ENCODE results near the gene ABI3. TPM values are rescaled to one million over a fixed set of nuclear protein-coding genes. Genes with fewer than 3 reads are reported as not detected.
"Not testable (repeated sequence)": the region's sequence is repeated elsewhere in the genome, so short reads cannot be mapped to it uniquely, and the experiment has no call there.

ABI3 gene, protein sequence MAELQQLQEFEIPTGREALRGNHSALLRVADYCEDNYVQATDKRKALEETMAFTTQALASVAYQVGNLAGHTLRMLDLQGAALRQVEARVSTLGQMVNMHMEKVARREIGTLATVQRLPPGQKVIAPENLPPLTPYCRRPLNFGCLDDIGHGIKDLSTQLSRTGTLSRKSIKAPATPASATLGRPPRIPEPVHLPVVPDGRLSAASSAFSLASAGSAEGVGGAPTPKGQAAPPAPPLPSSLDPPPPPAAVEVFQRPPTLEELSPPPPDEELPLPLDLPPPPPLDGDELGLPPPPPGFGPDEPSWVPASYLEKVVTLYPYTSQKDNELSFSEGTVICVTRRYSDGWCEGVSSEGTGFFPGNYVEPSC
- 6.0 TPM for total RNA-seq
- long read RNA-seq, partial matches to known transcripts, result 0 of 4 reads
- long read RNA-seq, other reads (novel, unspliced or antisense), result 1 of 4 reads

- intact Hi-C loops (cut with DNase I), result no loop called here
- no peak for DNase-seq (ENCODE audit: low spot score)
Observed at GRCh38 chr17:49210158-49211029, at the start of gene ABI3, which contains the start of gene GNGT2. ABI3 (plus strand) TSS chr17:49210707; CDS start chr17:49210725, 18 bp downstream. GNGT2 (minus strand) TSS chr17:49210574; CDS start chr17:49207422, 3,152 bp downstream.

DNA sequence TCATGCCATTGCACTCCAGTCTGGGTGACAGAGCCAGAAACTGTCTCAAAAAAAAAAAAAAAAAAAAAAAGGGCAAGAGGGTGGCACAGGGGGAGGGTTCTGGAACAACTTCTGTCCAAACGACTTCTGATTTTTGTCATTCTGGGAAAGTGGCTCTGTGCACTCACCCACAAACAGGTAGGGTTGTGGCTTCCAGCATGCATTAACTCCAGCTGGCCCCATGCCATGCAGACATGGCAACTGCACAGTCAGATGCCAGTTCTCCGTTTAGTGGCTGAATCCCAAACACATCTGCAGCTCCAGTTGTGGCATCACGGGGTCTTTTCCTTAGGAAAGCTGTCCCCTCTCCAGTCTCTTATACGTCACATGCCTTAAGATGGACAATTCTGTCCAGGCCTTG, 47.6 kb upstream of the ABI3 start:
- intact Hi-C loops (cut with DNase I), result no loop called here
- DNase-seq (ENCODE audit: low spot score), result no peak

GRCh38 chr17:49165143-49165542, 45.4 kb upstream of the ABI3 start:
- intact Hi-C loops (cut with DNase I), result no loop called here
- no peak for DNase-seq (ENCODE audit: low spot score)

DNA sequence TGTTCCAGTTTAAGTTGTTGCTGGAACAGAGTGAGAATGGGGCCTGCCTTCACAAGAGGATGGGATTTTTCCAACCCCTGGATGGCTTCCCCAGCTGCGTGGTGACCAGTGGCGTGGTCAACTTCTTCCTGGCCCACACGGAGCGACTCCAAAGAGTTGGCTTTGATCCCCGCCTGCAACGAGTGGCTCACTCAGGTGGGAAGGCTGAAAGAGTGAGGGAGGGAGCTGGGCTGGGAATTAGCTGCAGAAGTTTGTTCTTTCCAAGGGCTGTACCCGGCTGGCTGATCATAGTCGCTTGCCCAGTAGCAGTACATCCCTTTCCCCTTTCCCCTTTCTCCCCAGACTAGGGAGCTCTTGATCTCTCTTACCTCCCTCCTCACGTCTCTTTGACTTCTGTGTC, 41.8 kb upstream of the ABI3 start:
- intact Hi-C loops (cut with DNase I), result no loop called here
- DNase-seq (ENCODE audit: low spot score), result no peak

GRCh38 chr17:49170216-49170615, 40.3 kb upstream of the ABI3 start:
- no peak for DNase-seq (ENCODE audit: low spot score)
- intact Hi-C loops (cut with DNase I), result no loop called here

- DNase-seq (ENCODE audit: low spot score); intact Hi-C loops (cut with DNase I): not testable (repeated sequence)
Observed at GRCh38 chr17:49170711-49171110, 39.8 kb upstream of the ABI3 start.

GRCh38 chr17:49175978-49176377, 34.5 kb upstream of the ABI3 start:
- DNase-seq (ENCODE audit: low spot score), result not testable (repeated sequence)
- intact Hi-C loops (cut with DNase I), result loop anchor here (5.0 kb wide), 1 partner anchor 116 kb away; no protein-coding TSS in a partner anchor

DNA sequence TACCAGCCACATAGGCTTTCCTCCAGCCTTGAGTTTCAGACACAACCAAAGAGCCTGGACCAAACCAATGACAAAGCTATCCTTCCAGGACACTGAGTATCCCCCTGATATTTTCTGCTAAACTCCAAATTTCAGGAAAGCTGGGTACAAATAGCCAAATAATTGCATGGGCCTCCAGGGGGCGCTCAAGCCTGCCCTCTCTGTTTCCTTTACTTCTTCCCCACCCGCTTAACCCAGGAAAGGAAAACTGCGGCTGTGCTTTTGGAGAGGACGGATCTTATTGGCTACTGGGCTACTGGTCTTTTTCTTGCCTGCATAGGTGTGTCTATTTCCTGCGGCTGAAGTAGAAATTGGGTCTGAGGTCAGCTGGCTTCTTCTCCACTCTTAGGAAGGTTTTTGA, 30.2 kb upstream of the ABI3 start:
- intact Hi-C loops (cut with DNase I), result loop anchor here (5.0 to 10.0 kb wide), 3 partner anchors 42 to 214 kb away; no protein-coding TSS in a partner anchor
- peak; percentile 81 for DNase-seq (ENCODE audit: low spot score)

DNA sequence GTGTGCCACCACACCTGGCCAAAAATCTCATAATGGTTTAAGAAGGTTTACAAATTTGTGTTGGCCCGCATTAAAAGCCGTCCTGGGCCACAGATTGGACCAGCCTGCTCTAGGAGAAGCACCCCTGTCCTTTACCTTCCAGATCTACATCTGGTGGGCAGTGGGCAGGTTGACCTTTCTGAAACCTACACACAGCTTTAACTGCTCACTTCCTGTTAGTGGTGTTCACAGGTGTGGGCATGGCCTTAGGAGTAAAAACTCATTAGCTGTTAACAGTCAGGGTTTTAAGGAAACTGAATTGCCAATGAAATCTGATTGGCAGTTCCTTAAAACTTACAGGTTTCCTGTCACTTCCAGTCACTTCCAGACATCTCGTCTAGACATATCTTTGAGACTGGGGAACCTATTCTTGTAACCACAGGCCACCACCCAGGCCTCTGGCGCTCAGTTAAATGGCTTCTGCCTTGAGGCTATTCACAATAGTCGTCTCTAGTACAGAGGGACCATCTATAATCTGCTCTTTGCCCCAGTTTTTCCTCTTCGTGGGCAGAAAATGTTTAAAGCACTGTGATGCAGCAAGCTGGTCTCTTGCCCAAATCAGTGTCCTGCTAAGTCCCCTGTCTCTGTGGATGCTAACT, 29.4 kb upstream of the ABI3 start:
- no peak for DNase-seq (ENCODE audit: low spot score)
- intact Hi-C loops (cut with DNase I), result loop anchor here (5.0 to 10.0 kb wide), 3 partner anchors 41 to 214 kb away; no protein-coding TSS in a partner anchor

DNA sequence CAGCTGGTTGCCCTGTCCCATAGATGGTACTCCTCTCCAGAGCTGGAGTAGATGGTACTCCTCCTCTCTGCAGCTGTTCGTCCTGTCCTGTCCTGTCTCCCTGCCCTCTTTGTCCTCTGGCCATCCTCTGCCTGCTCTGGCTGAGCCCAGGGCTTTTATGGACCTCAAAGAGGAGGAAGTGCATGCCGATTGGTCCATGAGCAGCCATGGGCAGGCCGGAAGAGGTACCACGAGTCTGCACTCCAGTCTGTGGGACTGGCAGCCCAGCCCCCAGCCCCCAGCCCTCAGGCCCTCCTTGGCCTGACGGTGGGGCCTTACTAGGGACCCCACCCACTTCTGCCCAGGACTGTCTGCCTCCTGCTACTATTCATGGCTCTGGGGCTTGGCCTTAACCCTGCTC, 27.2 kb upstream of the ABI3 start:
- no peak for DNase-seq (ENCODE audit: low spot score)
- intact Hi-C loops (cut with DNase I), result loop anchor here (5.0 to 10.0 kb wide), 3 partner anchors 39 to 211 kb away; no protein-coding TSS in a partner anchor

DNA sequence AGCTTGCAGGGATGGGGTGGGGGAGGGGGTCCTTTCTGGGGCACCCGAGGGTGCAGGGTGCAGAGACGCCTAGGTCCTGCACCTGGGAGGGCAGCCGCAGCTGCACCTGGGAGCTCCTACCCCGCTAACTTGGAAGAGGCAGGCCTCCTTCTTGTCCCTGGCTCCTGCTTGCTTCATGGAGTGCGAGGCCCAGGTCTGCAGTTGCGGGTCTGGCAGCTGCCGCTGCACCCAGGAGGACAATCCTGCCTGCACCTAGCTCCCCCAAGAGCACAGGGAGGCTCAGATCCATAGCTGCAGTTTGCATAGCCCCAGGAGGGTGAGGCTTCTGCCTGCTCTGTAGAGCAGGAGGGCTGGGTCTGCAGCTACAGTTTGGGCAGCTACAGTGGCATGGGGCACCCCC, 26.7 kb upstream of the ABI3 start:
- no peak for DNase-seq (ENCODE audit: low spot score)
- intact Hi-C loops (cut with DNase I), result loop anchor here (5.0 to 10.0 kb wide), 3 partner anchors 38 to 211 kb away; no protein-coding TSS in a partner anchor

DNA sequence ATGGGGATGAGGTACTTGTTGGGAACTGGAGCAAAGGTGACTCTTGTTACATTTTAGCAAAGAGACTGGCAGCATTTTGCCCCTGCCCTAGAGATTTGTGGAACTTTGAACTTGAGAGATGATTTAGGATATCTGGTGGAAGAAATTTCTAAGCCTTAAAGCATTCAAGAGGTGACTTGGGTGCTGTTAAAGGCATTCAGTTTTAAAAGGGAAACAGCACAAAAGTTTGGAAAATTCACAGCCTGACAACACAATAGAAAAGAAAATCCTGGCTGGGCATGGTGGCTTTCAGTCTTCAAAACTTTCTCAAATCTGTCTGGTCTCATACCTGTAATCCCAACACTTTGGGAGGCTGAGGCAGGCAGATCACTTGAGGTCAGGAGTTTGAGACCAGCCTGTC, 26.0 kb upstream of the ABI3 start:
- intact Hi-C loops (cut with DNase I), result loop anchor here (5.0 to 10.0 kb wide), 3 partner anchors 38 to 210 kb away; no protein-coding TSS in a partner anchor
- DNase-seq (ENCODE audit: low spot score), result not testable (repeated sequence)

DNA sequence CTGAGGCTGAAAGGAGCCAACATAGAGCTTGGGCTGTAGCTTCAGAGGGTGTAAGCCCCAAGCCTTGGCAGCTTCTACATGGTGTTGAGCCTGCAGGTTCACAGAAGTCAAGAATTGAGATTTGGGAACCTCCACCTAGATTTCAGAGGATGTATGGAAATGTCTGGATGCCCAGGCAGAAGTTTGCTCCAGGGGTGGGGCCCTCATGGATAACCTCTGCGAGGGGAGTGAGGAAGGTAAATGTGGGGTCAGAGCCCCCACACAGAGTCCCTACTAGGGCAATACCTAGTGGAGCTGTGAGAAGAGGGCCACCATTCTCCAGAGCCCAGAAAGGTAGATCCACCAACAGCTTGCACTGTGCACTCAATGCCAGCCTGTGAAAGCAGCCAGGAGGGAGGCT, 25.1 kb upstream of the ABI3 start:
- intact Hi-C loops (cut with DNase I), result loop anchor here (10.0 kb wide), 2 partner anchors 79 to 209 kb away; no protein-coding TSS in a partner anchor
- DNase-seq (ENCODE audit: low spot score), result not testable (repeated sequence)

DNA sequence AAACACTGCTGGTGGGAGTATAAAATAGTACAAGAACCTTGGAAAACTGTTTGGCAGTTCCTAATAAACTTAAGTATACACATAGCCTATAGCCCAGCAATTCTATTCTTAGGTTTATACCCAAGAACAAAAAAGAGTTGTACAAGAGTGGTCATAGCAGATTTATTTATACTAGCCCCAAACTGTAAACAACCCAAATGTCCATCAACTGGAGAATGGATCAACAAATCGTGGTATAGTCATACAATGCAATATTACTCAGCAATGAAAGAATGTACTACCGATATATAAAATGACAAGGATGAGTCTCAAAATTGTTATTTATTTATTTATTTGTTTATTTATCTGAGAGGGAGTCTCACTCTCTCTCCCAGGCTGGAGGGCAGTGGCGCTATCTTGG, 23.2 kb upstream of the ABI3 start:
- no peak for DNase-seq (ENCODE audit: low spot score)
- intact Hi-C loops (cut with DNase I), result loop anchor here (10.0 kb wide), 2 partner anchors 78 to 208 kb away; no protein-coding TSS in a partner anchor

DNA sequence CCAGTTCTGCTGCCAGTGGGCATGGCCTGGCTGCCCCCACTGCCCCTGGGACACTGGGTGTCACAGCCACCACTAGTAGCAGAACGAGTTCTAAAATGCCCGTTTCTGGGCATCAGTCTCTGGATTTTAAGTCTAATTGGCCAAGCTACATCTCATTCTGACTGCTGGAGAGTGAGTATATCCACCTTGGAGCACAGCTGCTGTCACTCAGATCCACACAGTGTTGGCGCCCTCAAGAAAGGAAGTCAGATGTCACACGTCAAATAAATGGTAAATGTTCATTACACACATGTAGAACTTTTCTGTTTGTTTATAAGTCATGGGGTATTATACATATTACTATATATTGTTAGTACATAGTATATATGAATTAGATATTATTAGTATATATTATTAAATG, 19.6 kb upstream of the ABI3 start:
- DNase-seq (ENCODE audit: low spot score), result no peak
- intact Hi-C loops (cut with DNase I), result no loop called here

DNA sequence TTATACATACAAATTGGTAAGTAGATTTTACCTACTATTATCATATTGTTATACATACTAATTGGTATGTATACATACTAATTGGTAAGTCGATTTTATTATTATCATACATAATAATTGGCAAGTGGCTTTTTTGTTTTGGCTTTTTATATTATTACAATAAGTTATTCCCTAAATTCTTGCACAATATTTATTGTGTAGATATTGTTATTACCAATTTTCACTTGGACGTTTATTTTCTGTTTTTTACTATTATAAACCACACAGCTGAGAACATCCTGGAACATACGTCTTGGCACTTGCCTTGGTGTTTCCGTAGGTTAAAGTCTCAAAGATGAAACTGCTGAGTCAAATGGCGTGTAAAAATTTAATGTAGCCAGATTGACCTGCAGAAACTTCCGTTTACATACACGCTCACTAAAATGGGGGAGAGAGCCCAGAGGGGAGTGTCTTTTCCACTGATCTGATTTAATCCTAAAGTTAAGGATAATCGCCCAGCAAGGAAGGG, 19.0 kb upstream of the ABI3 start:
- intact Hi-C loops (cut with DNase I), result no loop called here
- DNase-seq (ENCODE audit: low spot score), result no peak

GRCh38 chr17:49191917-49192741, 18.4 kb upstream of the ABI3 start:
- intact Hi-C loops (cut with DNase I), result no loop called here
- DNase-seq (ENCODE audit: low spot score), result peak; percentile 94
